DND-41 (cell line): ENCODE measurements around the gene RGS7.

Source experiments
- ATAC-seq: fragments of 200-7000 bp; cut with Tn5 transposase; 3 replicates; pipeline ENCODE4 v1.9.1; 2021; ENCODE audit warnings: low read depth; ENCODE audit not compliant: insufficient read depth
- DNase-seq: peaks from one replicate; pipeline ENCODE4 v3.0.0-alpha.2; 2020
- H2AFZ ChIP-seq: 2 replicates; pipeline ENCODE4 v1.6.0; 2012; ENCODE audit warnings: low read depth, low read length
- H3K27ac ChIP-seq: 2 replicates; pipeline ENCODE4 v1.5.1; 2012; ENCODE audit warnings: low read length, inconsistent platforms
- H3K27me3 ChIP-seq: fragments of 200-600 bp; sonication (generic); 2 replicates; pipeline ENCODE4 v1.6.0; 2012; ENCODE audit warnings: low read length, mild to moderate bottlenecking, inconsistent platforms; ENCODE audit not compliant: insufficient read depth, poor library complexity
- H3K36me3 ChIP-seq: 2 replicates; pipeline ENCODE4 v1.5.1; 2012; ENCODE audit warnings: low read length, inconsistent platforms; ENCODE audit not compliant: insufficient read depth
- H3K4me1 ChIP-seq: 2 replicates; pipeline ENCODE4 v1.5.1; 2012; ENCODE audit warnings: mild to moderate bottlenecking, low read length; ENCODE audit not compliant: insufficient read depth
- H3K4me2 ChIP-seq: 2 replicates; pipeline ENCODE4 v1.6.0; 2012; ENCODE audit warnings: mild to moderate bottlenecking, moderate library complexity, low read length, inconsistent platforms; ENCODE audit not compliant: insufficient read depth
- H3K4me3 ChIP-seq, 2 experiments: fragments of 200-600 bp in 1 of 2; shearing (Covaris generic) in 1 of 2; 2 replicates each; pipeline ENCODE4 v1.5.1; 2012 to 2016; ENCODE audit warnings: inconsistent platforms in 2 of 2, low read length in 2 of 2, mild to moderate bottlenecking in 2 of 2, low read depth in 1 of 2, moderate library complexity in 1 of 2
- H3K79me2 ChIP-seq: 2 replicates; pipeline ENCODE4 v1.6.0; 2012; ENCODE audit warnings: low read length, inconsistent platforms; ENCODE audit not compliant: insufficient read depth
- H3K9ac ChIP-seq: 2 replicates; pipeline ENCODE4 v1.6.0; 2012; ENCODE audit warnings: low read depth, mild to moderate bottlenecking, inconsistent platforms, low read length, moderate library complexity
- H3K9me3 ChIP-seq: 2 replicates; pipeline ENCODE4 v1.5.1; 2012; ENCODE audit warnings: low read length, moderate library complexity, mild to moderate bottlenecking, inconsistent platforms; ENCODE audit not compliant: insufficient read depth, severe bottlenecking
- H4K20me1 ChIP-seq: 2 replicates; pipeline ENCODE4 v1.6.0; 2012; ENCODE audit warnings: low read length; ENCODE audit not compliant: insufficient read depth
- CTCF ChIP-seq: IDR thresholded peaks from 2 replicates; pipeline ENCODE4 v1.5.1; 2012; ENCODE audit warnings: borderline replicate concordance, low read length, moderate library complexity, mild to moderate bottlenecking; ENCODE audit not compliant: poor library complexity, severe bottlenecking; ENCODE audit errors: extremely low read depth
- EZH2 ChIP-seq: IDR thresholded peaks from 3 replicates; pipeline ENCODE4 v1.6.1; 2012; ENCODE audit warnings: borderline replicate concordance, low read depth, mild to moderate bottlenecking, moderate library complexity, low read length, inconsistent platforms; ENCODE audit not compliant: severe bottlenecking

Gene RGS7

GRCh38 chr1:241272828-241273227 lies 84.2 kb downstream of the RGS7 start:
- H3K27ac ChIP-seq = no peak overlapping the region
- H3K4me3 ChIP-seq = no peak overlapping the region
- no peaks in the 10 kb centered on the region for H3K27me3 ChIP-seq
- no peaks in the 10 kb centered on the region for H4K20me1 ChIP-seq
- no peak overlapping the region for H2AFZ ChIP-seq
- ATAC-seq (no peak), DNase-seq (no peak)
- no peak overlapping the region for H3K9ac ChIP-seq
- H3K4me1 ChIP-seq = no peaks in the 10 kb centered on the region
- H3K36me3 ChIP-seq = no peaks in the 10 kb centered on the region
- no peaks in the 10 kb centered on the region for H3K79me2 ChIP-seq
- TF ChIP-seq CTCF (no peak), EZH2 (no peak)
- H3K4me2 ChIP-seq = no peak overlapping the region
- H3K9me3 ChIP-seq = peaks cover 8% of the 10 kb centered on the region

- no peak for DNase-seq
- no peaks in the 10 kb centered on the region for H3K36me3 ChIP-seq
- no peaks in the 10 kb centered on the region for H3K27me3 ChIP-seq
- no peak overlapping the region for H3K4me3 ChIP-seq
- TF ChIP-seq EZH2 (no peak), CTCF (no peak)
- no peaks in the 10 kb centered on the region for H3K4me1 ChIP-seq
- H3K27ac ChIP-seq = no peak overlapping the region
- no peaks in the 10 kb centered on the region for H4K20me1 ChIP-seq
- no peaks in the 10 kb centered on the region for H3K79me2 ChIP-seq
- no peak for ATAC-seq
- peaks cover 8% of the 10 kb centered on the region for H3K9me3 ChIP-seq
- H2AFZ ChIP-seq = no peak overlapping the region
- no peak overlapping the region for H3K4me2 ChIP-seq
- H3K9ac ChIP-seq = no peak overlapping the region
Observed at GRCh38 chr1:241271427-241271826, 85.6 kb downstream of the RGS7 start.

- H3K79me2 ChIP-seq = no peaks in the 10 kb centered on the region
- H3K4me1 ChIP-seq = no peaks in the 10 kb centered on the region
- H3K4me2 ChIP-seq = no peak overlapping the region
- DNase-seq (no peak), ATAC-seq (no peak)
- H3K9ac ChIP-seq = no peak overlapping the region
- no peaks in the 10 kb centered on the region for H3K27me3 ChIP-seq
- no peak overlapping the region for H2AFZ ChIP-seq
- H3K9me3 ChIP-seq = peaks cover 8% of the 10 kb centered on the region
- H3K36me3 ChIP-seq = no peaks in the 10 kb centered on the region
- TF ChIP-seq CTCF (no peak), EZH2 (no peak)
- no peak overlapping the region for H3K4me3 ChIP-seq
- no peaks in the 10 kb centered on the region for H4K20me1 ChIP-seq
- no peak overlapping the region for H3K27ac ChIP-seq
Observed at GRCh38 chr1:241270016-241270415, 87.0 kb downstream of the RGS7 start.

GRCh38 chr1:241269116-241269515 lies 87.9 kb downstream of the RGS7 start:
- Histone ChIP-seq H3K9ac (no peak overlapping the region), H3K4me3 (no peak overlapping the region), H2AFZ (no peak overlapping the region), H3K27ac (no peak overlapping the region), H3K27me3 (no peaks in the 10 kb centered on the region), H3K4me1 (no peaks in the 10 kb centered on the region), H3K9me3 (peaks cover 8% of the 10 kb centered on the region), H4K20me1 (no peaks in the 10 kb centered on the region), H3K36me3 (no peaks in the 10 kb centered on the region), H3K79me2 (no peaks in the 10 kb centered on the region), H3K4me2 (no peak overlapping the region)
- ATAC-seq (no peak), DNase-seq (no peak)
- TF ChIP-seq EZH2 (no peak), CTCF (no peak)
